HepG2 (cell line): Measurements from ENCODE around the gene MICA. TPM values are rescaled to one million over a fixed set of nuclear protein-coding genes. Genes with fewer than 3 reads are reported as not detected.

Experiments
- ATAC-seq: fragments of 200-7000 bp; cut with Tn5 transposase; 3 replicates; pipeline ENCODE4 v1.9.1; 2020; ENCODE audit warnings: mild to moderate bottlenecking, moderate library complexity
- BruUV-seq: library from RNA; stranded (reverse); fragments of 400-500 nt; replicated peaks from 2 replicates; lab custom pipeline; 2021; lab: Mats Ljungman, UMichigan
- CTCF ChIA-PET: fragments of 300-600 bp; formaldehyde crosslinking; extraction: SDS; loops from one replicate; lab custom pipeline; 2021; ENCODE audit warnings: low total read pairs, inconsistent platforms, low intra/inter-chr PET ratio; lab: Yijun Ruan, JAX
- POLR2A ChIA-PET: fragments of 350-600 bp; sonication (Branson Sonifier 250); formaldehyde crosslinking; loops from one replicate; lab custom pipeline; 2020; ENCODE audit warnings: antibody characterized with exemption, inconsistent platforms; lab: Yijun Ruan, JAX
- DNase-seq: peaks from one replicate; pipeline ENCODE4 v3.0.0-alpha.2; 2015; ENCODE audit warnings: low spot score
- FAIRE-seq: peaks from 3 replicates; lab custom pipeline; 2011; peaks lifted over from hg19 to GRCh38; lab: Jason Lieb, UNC
- H2AFZ ChIP-seq: one replicate; pipeline ENCODE4 v1.6.1; 2011; ENCODE audit warnings: low read length, inconsistent platforms
- H3K27ac ChIP-seq: fragments of 300-600 bp; 3 replicates; pipeline ENCODE4 v1.8.0; 2011; ENCODE audit warnings: mixed run types, mild to moderate bottlenecking, mixed read lengths, low read length, inconsistent platforms; ENCODE audit not compliant: insufficient read depth; ENCODE audit errors: extremely low read length
- H3K27me3 ChIP-seq, 2 experiments: fragments of 200-600 bp in 1 of 2; 2 replicates in 1 of 2; 3 replicates in 1 of 2; pipeline versions ENCODE4 v1.6.0 to v1.8.0; 2011; ENCODE audit warnings: low read length in 2 of 2, mild to moderate bottlenecking in 2 of 2, moderate library complexity in 2 of 2, inconsistent platforms in 1 of 2; ENCODE audit not compliant: insufficient read depth in 2 of 2, control insufficient read depth in 1 of 2
- H3K36me3 ChIP-seq, 2 experiments: fragments of 200-600 bp in 1 of 2; replicated peaks in 1 of 2; 2 replicates in 1 of 2; 3 replicates in 1 of 2; pipeline versions ENCODE4 v1.5.1 to v1.8.0; 2011; ENCODE audit warnings: low read length in 2 of 2, inconsistent platforms in 1 of 2; ENCODE audit not compliant: insufficient read depth in 2 of 2, control insufficient read depth in 1 of 2
- H3K4me1 ChIP-seq: 2 replicates; pipeline ENCODE4 v1.5.1; 2012; ENCODE audit warnings: low read length, inconsistent platforms; ENCODE audit not compliant: insufficient read depth
- H3K4me2 ChIP-seq: 2 replicates; pipeline ENCODE4 v1.6.0; 2011; ENCODE audit warnings: low read depth, low read length, inconsistent platforms
- H3K4me3 ChIP-seq, 3 experiments: fragments of 200-600 bp in 1 of 3; sonication (generic), shearing (Covaris generic) in 1 of 3; replicated peaks in 1 of 3; 2 replicates each; pipeline ENCODE4 v1.5.1; 2011 to 2016; ENCODE audit warnings: low read length in 3 of 3, inconsistent platforms in 2 of 3, low read depth in 2 of 3, mild to moderate bottlenecking in 2 of 3, control low read depth in 1 of 3, mixed read lengths in 1 of 3; ENCODE audit not compliant: insufficient read depth in 1 of 3
- H3K79me2 ChIP-seq: one replicate; pipeline ENCODE4 v1.6.1; 2011; ENCODE audit warnings: low read length, inconsistent platforms; ENCODE audit not compliant: insufficient read depth
- H3K9ac ChIP-seq: 2 replicates; pipeline ENCODE4 v1.6.0; 2011; ENCODE audit warnings: mild to moderate bottlenecking, low read depth, low read length, inconsistent platforms; ENCODE audit not compliant: insufficient read depth
- H3K9me3 ChIP-seq: 2 replicates; pipeline ENCODE4 v1.5.1; 2012; ENCODE audit warnings: mild to moderate bottlenecking, low read length
- H4K20me1 ChIP-seq: 2 replicates; pipeline ENCODE4 v1.6.0; 2011; ENCODE audit warnings: inconsistent platforms, mild to moderate bottlenecking, low read length, moderate library complexity; ENCODE audit not compliant: insufficient read depth
- MXD1 ChIP-seq: sonication (generic); formaldehyde crosslinking; IDR thresholded peaks from 2 replicates; pipeline ENCODE4 v1.4.0; 2020; ENCODE audit warnings: mild to moderate bottlenecking, missing genetic modification reagents
- PRDM15 ChIP-seq: sonication (generic); formaldehyde crosslinking; IDR thresholded peaks from 2 replicates; pipeline ENCODE4 v1.4.0; 2020; ENCODE audit warnings: missing genetic modification reagents
- THAP7 ChIP-seq: sonication (generic); formaldehyde crosslinking; IDR thresholded peaks from 2 replicates; pipeline ENCODE4 v1.8.1; 2023; ENCODE audit warnings: mild to moderate bottlenecking, missing genetic modification reagents
- ZBTB39 ChIP-seq: sonication (generic); formaldehyde crosslinking; IDR thresholded peaks from 2 replicates; pipeline ENCODE4 v1.5.0; 2020; ENCODE audit warnings: missing genetic modification reagents
- ZFX ChIP-seq: sonication (generic); formaldehyde crosslinking; IDR thresholded peaks from 2 replicates; pipeline ENCODE4 v1.4.0; 2020; ENCODE audit warnings: mild to moderate bottlenecking, low read depth, missing genetic modification reagents, moderate library complexity
- ZNF17 ChIP-seq: sonication (generic); formaldehyde crosslinking; IDR thresholded peaks from 2 replicates; pipeline ENCODE4 v1.5.0; 2020; ENCODE audit warnings: mild to moderate bottlenecking, missing genetic modification reagents
- ZNF329 ChIP-seq: sonication (generic); formaldehyde crosslinking; IDR thresholded peaks from 2 replicates; pipeline ENCODE4 v1.9.0; 2021; ENCODE audit warnings: low read depth, mild to moderate bottlenecking, missing genetic modification reagents
- ZNF484 ChIP-seq: sonication (generic); formaldehyde crosslinking; IDR thresholded peaks from 2 replicates; pipeline ENCODE4 v1.5.1; 2020; ENCODE audit warnings: mild to moderate bottlenecking, low read depth, missing genetic modification reagents, borderline replicate concordance
- ZNF569 ChIP-seq: sonication (generic); formaldehyde crosslinking; IDR thresholded peaks from 2 replicates; pipeline ENCODE4 v1.5.0; 2020; ENCODE audit warnings: mild to moderate bottlenecking, missing genetic modification reagents, moderate library complexity, borderline replicate concordance
- ZNF766 ChIP-seq: sonication (generic); formaldehyde crosslinking; IDR thresholded peaks from 2 replicates; pipeline ENCODE4 v1.5.0; 2020; ENCODE audit warnings: missing genetic modification reagents, borderline replicate concordance
- WGBS: methylation state at CpG from one replicate; pipeline ENCODE4 v1.1.6; 2017; ENCODE audit warnings: low lambda C conversion rate; 5-methylcytosine and 5-hydroxymethylcytosine counted together
- in situ Hi-C: cut with HindIII; loops from 2 replicates; pipeline ENCODE4 v1.10.0; 2017; ENCODE audit warnings: low pct_unique_long_range_greater_than_20kb; ENCODE audit not compliant: extremely low pct_ligation_motif_present
- intact Hi-C: fragments of 100-400 bp; cut with micrococcal nuclease; formaldehyde crosslinking; loops from one replicate; pipeline ENCODE4 v1.10.0; 2022; ENCODE audit not compliant: unreplicated experiment
- polyA plus RNA-seq, 8 experiments: library from polyadenylated mRNA; depleted of rRNA in 3 of 8; stranded (reverse) in 7 of 8; unstranded in 1 of 8; fragments of >200 nt; fragmentation: Illumina TruSeq in 4 of 8; extraction: Trizol in 4 of 8; gene quantifications; 2 replicates each; pipeline versions ENCODE4 v1.2.1 to v1.2.3, GENCODE V29; 2011 to 2016; ENCODE audit warnings: low read depth in 4 of 8, missing spikeins in 1 of 8, mixed read lengths in 1 of 8; ENCODE audit not compliant: insufficient read depth in 1 of 8
- total RNA-seq, 5 experiments: library from RNA; depleted of rRNA; stranded (reverse); fragments of >200 nt; fragmentation: Illumina TruSeq; extraction: Trizol; gene quantifications; 2 replicates each; pipeline ENCODE4 v1.2.3, GENCODE V29; 2016; ENCODE audit warnings: low read depth in 1 of 5

MICA gene
- total and polyA plus RNA-seq, 2 of the 13 experiments (the other 11 are each of a cell fraction or from before 2014, with no cell fraction given) = 21.6 to 38.1 TPM

- intact Hi-C loops = no loop called here
- no peak overlapping the region for H3K4me2 ChIP-seq
- peaks cover 18% of the 10 kb centered on the region for H3K4me1 ChIP-seq
- H4K20me1 ChIP-seq = peaks cover 4% of the 10 kb centered on the region; the same call in 1 of the 2 replicates
- no peaks in the 10 kb centered on the region for H3K79me2 ChIP-seq
- DNase-seq = no peak
- TF ChIP-seq ZNF569 (CRISPR knock-in tag) (no peak), MXD1 (CRISPR knock-in tag) (no peak), ZNF766 (CRISPR knock-in tag) (no peak), THAP7 (CRISPR knock-in tag) (no peak), ZNF329 (no peak), ZFX (CRISPR knock-in tag) (no peak), PRDM15 (CRISPR knock-in tag) (no peak), ZNF484 (CRISPR knock-in tag) (no peak), ZBTB39 (CRISPR knock-in tag) (no peak), ZNF17 (CRISPR knock-in tag) (no peak)
- ATAC-seq = no peak
- no peak for FAIRE-seq
- ChIA-PET CTCF (no interaction called here), POLR2A (no interaction called here)
- no peaks in the 10 kb centered on the region for H3K9me3 ChIP-seq
- no peak overlapping the region for H3K9ac ChIP-seq
- H3K4me3 ChIP-seq = no peak overlapping the region
- in situ Hi-C loops = no loop called here
- 97% methylated on average over 2 of the region's 3 CpGs for WGBS
- H3K27me3 ChIP-seq = no peaks in the 10 kb centered on the region
- H3K36me3 ChIP-seq = peaks cover 3 to 4% of the 10 kb centered on the region in 2 experiments; a peak in 3 of 5 replicates
- no peak overlapping the region for H2AFZ ChIP-seq
- BruUV-seq = no TSS peak
- no peak overlapping the region for H3K27ac ChIP-seq
Measured at GRCh38 chr6:31418251-31418650, 14.9 kb downstream of the MICA start.
